EL (cell line): ENCODE data around the gene CD200.
"Not testable (repeated sequence)": the region's sequence is repeated elsewhere in the genome, so short reads cannot be mapped to it uniquely, and the experiment has no call there.

Experiments used
- DNase-seq: peaks from one replicate; pipeline ENCODE4 v3.0.0-alpha.2; 2016

The CD200 gene

GRCh38 chr3:112362221-112362620 is 29.3 kb downstream of the CD200 start:
- DNase-seq = no peak

GRCh38 chr3:112364291-112364690 is 31.3 kb downstream of the CD200 start:
- DNase-seq = no peak

- no peak for DNase-seq
Observed at GRCh38 chr3:112365035-112365434, 32.1 kb downstream of the CD200 start.

- DNase-seq = no peak
Observed at GRCh38 chr3:112365636-112366035, 32.7 kb downstream of the CD200 start.

- no peak for DNase-seq
Observed at GRCh38 chr3:112366522-112366921, 33.6 kb downstream of the CD200 start.

GRCh38 chr3:112371569-112371968 is 38.6 kb downstream of the CD200 start:
- DNase-seq = no peak

- no peak for DNase-seq
Observed at GRCh38 chr3:112372396-112372795, 39.4 kb downstream of the CD200 start.

GRCh38 chr3:112373476-112373875 is 40.5 kb downstream of the CD200 start:
- no peak for DNase-seq

- no peak for DNase-seq
Observed at GRCh38 chr3:112373924-112374323, 41.0 kb downstream of the CD200 start.

GRCh38 chr3:112374333-112374734 is 41.4 kb downstream of the CD200 start:
- no peak for DNase-seq

GRCh38 chr3:112375117-112375516 is 42.2 kb downstream of the CD200 start:
- DNase-seq = no peak

GRCh38 chr3:112376241-112376911 is 43.4 kb downstream of the CD200 start:
- DNase-seq = no peak

GRCh38 chr3:112376992-112377391 is 44.0 kb downstream of the CD200 start:
- peak; percentile 40 for DNase-seq

GRCh38 chr3:112377568-112378071 is 44.7 kb downstream of the CD200 start:
- no peak for DNase-seq

- DNase-seq = not testable (repeated sequence)
Observed at GRCh38 chr3:112378347-112378746, 45.4 kb downstream of the CD200 start.

GRCh38 chr3:112379020-112379690 is 46.2 kb downstream of the CD200 start:
- peak; percentile 7 for DNase-seq

- no peak for DNase-seq
Observed at GRCh38 chr3:112381673-112382542, 49.0 kb downstream of the CD200 start.

GRCh38 chr3:112382543-112383160 is 49.7 kb downstream of the CD200 start:
- no peak for DNase-seq

GRCh38 chr3:112384769-112385168 is 51.8 kb downstream of the CD200 start:
- DNase-seq = no peak

GRCh38 chr3:112388972-112389371 is 56.0 kb downstream of the CD200 start:
- no peak for DNase-seq

- DNase-seq = no peak
Observed at GRCh38 chr3:112389961-112390360, 57.0 kb downstream of the CD200 start.

- DNase-seq = peak; percentile 96
Observed at GRCh38 chr3:112390783-112391641, 58.1 kb downstream of the CD200 start.
